ENCODE data around the gene DCX.

DCX gene

DNA sequence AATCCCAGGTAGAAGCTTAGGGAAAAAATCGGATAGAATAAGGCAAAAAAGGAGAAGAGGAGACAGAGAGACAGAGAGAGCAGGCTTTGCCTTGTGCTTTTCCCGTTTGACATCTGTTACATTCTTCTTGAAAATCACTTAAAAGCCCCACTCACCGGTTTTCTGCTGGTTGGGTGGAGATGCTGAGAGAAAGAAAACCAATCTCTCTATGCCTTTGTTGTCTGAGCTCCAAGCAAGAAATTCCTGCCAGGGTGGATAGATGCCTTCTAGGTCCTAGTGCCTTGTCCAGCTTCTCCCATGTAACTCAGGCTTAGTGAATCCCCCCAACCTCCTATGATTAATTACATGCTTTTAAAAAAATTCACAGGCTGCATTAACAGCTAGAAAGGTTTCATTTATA lies at the start of gene DCX:
TSS of gene DCX (minus strand) at position 210 of the 400 bp plus-strand sequence. CDS start 1,794 bp downstream, outside the sequence.
- no peak for DNase-seq

DNA sequence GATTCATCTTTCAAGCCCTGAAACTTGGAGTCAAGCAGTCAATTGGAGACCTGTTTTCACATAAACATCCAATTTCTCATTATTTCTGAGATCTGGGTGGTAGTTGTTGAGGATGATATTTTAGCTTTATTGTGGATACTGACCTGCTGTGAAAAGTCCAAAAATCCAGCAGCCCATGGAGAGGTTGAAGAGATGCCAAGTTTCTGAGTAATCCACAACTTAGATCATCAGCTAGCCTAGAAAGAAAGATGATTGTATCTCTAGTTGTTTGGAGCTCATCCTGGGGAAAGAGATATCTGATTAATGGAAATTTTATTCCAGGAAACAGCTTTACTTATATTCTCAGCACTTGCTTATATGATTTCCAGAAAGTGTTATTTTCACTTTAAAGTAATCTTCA lies 48.6 kb upstream of the DCX start:
- no peak for DNase-seq

DNA sequence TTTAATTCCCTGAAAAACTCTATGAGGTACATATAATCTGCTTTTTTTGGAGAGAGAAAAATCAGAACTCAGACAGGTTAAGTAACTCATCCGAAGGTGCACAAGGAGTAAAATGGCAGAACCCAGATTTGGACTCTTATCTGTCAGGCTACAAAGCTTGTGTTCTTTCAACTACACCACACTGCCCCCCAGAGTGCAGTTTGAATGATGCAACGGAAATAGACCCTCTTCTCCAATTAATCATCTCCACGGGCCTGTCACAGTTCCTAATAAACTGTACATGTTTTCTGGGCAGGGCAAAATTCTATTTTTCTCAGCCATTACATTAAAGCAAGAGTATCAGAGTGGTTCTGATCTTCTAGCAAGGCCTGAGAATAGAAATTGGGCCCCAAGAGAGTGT lies 35.3 kb upstream of the DCX start:
- DNase-seq: no peak

DNA sequence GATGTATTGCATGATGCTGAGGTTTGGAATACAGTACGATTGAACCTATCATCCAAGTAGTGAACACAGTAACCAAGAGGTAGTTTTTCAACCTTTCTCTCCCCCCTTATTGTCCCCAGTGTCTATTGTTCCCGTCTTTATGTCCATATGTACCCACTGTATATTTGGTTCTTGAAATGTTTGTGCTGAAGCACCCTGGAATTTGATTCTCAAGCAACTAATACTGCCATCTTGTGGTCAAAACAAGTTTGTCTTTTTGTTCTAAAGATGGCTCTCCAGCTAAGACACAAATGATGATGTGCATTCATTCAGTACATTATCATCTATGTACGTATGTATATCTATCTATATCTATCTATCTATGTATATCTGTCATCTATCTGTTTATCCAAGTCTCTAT lies 33.5 kb upstream of the DCX start:
- DNase-seq: no peak

DNA sequence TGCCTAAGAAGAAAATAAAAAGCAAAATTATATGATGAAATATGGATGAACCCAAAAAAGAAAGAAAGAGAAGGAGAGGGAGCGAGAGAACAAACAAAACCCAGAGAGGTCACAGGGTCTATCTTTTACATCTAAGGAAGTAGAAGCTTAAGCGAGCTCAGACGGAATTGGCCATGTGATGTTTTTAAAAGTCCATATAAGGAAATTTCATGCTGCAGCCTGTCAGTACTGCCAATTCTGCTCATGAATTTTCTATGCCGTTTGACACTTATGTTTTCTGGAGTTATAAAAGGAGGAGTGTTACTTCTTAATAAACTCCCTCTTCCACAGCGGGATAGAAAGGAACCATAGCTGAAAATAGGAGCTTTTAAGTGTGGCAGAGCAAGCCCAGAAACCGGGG lies 32.9 kb upstream of the DCX start:
- DNase-seq: no peak

DNA sequence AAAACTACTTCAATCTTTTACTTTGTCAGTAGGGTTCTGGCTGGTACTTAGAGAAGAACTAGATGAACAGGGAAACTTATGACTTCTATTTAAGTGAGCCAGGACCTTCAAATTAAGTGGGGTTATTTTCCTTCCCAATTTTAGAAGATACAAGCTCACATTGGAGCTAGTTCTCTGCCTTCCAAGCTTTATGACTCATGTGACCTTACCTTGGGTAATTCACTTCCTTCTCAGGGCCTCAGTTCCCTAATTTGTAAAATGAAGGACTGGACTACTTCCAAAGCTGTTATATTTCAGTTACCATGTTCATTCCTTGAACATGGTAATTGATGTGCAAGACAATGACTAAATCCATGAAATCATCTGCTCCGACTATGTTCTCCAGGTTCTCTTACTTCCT lies 32.0 kb upstream of the DCX start:
- no peak for DNase-seq

DNA sequence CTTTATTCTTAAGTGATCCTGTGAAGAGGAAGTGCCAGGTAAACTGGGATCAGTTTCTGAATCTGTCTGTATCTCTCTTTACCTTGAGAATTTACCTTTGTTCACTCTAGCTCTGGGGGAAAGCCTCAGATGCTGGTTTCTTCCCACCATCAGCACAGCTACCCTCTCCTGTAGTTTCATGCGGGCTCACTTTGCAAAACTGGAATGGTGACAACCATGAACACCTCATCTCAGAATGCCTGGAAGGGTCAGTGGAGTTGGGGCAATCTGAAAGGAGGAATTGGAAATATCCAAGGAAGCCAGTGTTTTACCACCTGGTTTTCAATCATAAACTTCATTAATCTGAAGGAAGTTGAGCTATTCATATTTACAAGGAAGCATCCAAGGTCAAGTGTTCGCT lies 30.8 kb upstream of the DCX start:
- no peak for DNase-seq

DNA sequence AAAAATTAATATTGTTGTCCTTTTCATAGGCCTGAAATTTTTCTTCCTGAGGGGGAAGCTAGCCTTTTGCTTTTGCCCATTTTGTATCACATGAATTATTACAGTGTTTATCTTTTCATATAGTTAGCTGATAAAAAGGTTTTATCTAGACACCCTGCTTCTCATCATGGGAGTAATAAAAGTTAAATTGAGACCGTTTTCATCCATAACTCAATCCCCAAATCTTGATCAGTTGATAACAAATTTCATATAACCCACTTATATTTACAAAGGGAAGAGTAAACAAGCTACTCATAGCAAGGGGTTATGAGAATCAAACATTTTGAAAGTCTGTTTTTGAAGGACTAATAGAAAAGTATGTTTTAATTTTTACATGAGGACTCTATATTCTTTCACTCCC lies 23.5 kb upstream of the DCX start:
- DNase-seq: no peak

DNA sequence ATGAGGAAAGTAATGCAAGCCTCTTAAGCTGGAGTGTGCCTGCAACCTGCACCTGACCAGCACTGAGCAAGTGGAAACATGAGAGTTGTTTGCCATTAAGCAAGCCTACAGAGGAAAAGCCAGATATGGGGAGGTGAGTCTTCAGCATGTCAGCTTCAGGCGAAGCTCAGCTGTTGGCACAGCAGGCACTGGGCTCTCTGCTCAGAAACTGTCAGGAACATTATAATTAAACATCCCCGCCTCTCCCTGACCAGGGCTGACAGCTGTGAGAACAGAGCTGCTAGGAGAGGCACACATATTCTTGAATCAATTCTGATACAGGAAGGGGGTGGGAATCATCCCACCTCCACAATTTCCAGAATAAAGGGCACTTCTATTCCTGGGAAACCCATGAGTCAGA lies 19.0 kb upstream of the DCX start:
- no peak for DNase-seq

DNA sequence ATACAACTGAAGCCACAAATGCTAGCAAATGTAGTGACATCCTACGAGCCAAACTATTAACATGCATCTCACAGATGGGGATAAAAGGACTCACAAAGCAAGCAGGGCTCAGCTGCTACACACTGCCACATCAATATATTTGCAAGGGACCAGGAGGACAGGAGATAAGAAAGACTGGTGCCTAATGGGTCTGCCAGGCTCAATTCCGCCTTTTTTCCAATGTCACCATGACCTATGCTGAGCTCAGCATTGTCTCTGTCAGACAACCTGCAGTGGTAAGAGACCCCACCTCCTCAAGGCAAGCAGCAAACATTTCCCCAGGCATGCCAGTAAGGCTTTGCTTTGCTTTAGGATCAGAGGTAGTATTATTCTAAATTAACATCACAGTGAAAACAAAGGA lies 435 bp downstream of the DCX start:
- no peak for DNase-seq

DNA sequence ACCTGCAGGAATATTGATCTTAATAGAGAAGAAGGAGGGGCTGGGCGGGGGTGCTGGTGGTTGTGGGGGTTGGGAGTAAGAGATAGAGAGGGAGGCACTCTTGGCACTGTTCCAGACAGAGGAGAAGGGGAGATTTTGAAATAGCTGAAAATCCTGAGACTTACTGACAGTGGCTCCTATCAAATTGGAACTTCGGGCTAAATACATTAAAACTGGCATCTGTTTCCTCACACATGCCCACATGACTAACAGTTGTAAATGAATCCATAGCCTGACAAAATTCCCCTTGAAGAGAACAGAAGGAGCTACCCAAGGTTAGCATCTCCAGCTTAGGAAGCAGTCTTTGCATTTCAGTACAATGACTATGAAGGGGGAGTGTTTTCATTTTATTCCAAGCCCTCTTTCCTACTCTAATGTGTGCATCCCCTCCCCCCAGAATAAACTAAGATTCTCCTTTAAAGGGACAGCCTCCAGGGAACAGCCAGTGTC lies 1.4 kb downstream of the DCX start:
- DNase-seq: no peak

DNA sequence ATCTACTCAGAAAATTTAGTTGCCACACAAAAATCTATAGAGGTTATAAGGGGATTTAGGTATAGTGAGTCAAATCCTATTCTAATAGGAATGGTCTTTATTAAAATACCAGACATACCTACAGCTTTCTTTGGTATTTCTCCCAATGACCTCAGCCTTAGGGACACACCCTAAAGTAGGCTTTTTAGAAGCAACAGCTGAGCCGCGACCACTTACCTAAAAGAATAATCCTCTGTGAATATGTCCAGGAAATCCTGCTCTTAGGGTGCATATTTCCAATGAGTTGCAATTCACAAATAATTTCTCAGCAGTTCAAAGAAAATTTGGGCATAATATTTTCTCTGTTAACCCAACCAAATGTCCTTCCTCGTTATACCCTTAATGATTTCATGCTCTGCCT lies 2.7 kb downstream of the DCX start:
- no peak for DNase-seq

DNA sequence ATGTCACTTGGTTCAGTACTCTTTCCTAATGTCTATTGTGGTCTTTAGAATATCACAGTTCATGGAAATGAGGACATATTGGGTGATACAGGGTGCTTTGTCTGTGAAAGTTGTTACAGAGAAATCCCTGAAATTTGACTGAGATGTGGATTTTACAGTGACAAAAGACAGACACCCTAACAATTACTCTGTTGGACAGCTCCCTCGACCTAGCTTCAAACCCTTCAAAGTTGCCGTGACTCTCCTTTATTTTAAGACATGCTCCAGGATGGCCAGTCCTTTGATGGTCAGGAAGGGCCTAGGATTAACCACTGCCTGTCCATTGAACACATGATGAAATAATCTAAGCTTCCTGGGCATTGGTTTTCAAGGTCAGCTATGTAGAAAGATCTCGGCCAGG lies 4.0 kb downstream of the DCX start:
- no peak for DNase-seq

DNA sequence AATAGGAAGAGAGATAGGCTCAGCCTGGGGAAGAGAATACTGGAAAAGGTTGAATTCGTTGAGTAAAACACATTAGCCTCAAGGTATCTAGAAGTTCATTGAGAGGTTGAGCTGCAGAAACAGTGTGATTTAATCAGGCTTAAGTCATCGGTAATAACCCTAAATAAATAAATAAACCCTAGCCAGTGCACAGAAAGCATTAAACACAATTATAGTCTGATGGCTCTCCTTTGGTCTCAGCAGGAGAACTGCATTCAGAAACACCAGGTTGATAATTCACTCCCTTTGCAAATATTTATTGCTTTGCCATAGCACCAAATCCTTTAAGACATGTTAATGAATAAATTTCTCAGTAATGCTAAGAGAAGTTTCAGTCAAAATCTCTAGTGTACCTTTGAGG lies 9.6 kb downstream of the DCX start:
- no peak for DNase-seq

DNA sequence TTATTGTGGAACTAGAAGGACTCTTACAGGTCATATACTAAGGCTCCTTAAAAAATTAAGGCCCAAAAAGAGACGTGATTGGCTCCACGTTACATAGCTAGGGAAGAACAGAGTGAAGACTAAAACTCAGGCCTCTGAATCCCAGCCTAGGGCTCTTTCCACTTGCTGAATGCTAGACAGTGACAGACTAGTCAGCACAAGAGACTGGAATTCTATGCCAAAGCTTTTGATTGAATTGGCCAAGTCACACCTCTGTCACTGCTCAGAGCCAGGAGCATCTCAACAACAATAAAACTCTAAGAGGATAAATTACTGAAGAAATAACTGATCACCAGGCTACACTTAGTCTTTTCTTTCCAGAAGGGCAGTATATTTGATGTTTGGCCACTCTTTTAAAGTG lies 16.8 kb downstream of the DCX start:
- no peak for DNase-seq

DNA sequence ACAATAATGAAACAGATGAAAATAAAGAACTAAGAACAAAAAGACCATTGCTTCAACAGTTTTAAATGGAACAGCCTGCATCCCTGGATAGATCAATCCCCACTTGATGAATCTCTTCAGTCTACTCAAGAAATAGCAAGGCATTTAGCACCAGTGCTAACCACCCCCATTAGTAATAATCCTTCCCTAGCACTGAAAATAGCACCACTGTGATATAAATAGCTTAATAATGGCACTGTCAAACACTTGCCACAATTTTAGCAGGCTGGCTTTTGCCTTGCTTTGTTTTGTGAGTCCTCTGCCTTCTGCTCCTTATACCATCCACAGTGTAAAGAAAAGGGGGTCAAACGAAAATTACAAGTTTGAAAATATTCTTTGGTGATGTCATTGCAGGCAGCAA lies 17.4 kb downstream of the DCX start:
- DNase-seq: no peak

DNA sequence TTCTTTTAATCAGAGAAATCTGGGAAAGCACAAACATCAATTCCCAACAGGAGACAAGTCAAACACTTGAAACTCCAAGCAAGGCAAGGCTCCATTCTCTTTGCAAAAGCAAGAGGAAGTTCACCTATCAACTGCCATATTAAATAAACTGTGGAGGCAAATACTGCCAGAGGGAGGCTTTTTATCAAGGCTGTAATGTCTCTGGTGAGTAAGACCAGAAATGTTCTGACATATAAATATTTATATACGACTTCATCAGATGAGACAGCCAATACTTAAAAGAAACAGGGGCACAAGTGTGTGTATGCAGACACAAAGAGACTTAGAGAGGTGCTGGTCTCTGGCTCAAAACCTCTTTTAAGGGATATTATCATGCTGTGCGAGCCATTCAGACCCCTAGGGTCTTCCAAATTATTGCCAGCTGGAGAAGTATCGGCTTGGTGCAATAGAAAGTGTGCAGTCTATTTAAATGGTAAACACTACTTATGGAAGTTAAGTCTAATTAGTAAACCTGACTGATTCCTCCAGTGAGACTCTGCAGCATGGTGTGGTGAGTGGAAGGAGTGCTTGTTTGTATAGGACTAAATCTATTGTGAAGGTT lies 24.4 kb downstream of the DCX start:
- no peak for DNase-seq

DNA sequence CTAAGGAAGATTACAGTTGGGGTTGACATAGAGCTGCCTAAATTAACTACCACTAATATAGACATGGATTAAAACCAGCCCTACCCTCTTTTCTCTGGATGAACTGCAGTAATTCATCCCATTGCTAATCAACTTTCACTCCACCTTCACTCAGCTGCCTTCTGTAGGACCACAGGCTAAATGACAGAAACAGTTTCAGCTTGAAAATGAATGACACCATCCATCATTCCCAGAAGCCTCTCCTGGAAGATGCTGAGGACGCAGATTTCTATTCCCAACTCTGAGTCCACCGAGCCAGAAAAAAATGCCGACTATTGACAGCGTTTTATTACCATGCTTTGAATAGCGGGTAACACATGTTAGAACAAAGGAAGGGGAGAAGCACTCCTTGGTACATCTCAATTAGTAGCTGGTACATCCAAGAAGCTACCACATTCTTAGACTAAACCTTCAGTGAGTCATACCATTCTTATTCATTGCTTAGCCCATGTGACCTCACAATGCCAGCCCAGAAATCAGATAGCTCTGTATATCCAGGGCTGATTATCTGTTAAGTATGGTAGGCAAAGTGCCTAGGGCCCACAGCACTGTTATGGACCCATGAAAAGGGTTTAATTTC lies 25.3 kb downstream of the DCX start:
- DNase-seq: no peak

DNA sequence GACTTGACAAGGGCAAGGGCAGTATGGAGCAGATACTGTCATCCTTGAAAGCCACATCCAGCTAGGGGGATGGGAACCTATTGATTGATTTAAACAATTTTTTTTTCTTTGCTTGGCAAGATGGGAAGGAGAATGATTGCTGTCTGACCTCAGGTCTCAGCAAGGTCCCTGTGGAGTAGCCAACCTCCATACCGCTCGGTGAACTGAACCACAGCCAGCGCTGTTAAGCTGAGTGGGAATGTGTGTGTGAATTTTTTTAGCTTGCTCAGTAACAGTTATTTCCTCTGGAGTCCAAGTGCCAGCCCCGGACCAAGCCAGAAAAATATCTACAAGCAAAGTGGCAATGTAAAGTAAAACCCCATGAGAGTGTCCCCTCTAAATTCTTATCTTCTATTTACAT lies 25.9 kb downstream of the DCX start:
- DNase-seq: no peak

DNA sequence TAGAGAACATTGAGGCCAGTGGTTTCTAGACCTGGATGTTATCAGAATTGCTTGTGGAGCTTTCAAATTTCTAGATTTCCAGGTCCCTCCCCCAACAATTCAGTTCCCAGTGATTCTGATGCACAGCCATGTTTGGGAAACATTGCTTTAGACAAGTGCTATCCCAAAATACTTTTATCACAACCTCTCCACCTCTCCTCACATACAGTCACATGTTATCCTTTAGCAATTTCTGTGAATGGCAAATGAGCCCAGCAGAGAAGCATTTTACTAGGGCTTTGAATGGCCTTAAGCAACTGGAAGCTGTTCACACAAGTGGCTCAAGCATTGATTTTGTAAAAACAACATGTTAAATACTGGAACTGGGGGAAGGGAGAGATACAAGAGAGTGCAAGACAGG lies 29.7 kb downstream of the DCX start:
- DNase-seq: no peak

DNA sequence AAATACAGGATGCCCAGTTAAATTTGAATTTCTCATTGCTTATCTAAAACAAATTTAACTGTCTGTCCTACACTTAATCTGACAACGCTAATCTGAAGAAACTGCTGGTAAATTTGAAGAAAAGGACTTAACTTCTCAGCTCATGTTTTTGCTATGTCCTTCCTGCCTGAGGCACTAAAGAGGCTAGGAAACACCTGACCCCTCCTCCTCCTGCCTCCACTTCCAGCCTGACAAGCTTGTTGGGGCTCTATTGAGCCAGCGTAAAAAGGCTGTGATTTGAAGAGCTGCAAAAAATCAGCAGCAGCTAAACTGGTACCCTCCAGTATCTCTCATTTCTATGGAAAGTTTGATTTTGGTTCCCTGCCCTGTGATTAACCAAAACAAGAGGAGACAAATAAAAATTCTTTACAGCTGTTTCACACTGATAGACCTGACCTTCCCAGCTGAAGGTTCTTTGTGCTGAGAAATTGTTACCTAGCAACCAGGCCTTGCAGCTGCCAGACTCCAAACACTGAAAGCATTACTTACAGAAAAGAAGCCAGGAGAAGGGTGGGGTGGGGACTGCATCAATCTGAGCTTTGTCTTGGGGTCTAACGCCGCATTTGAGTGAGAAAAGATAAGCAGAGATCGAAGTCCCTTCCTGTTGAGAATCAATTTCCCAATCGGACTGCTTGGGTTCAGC lies 35.0 kb downstream of the DCX start:
- no peak for DNase-seq

DNA sequence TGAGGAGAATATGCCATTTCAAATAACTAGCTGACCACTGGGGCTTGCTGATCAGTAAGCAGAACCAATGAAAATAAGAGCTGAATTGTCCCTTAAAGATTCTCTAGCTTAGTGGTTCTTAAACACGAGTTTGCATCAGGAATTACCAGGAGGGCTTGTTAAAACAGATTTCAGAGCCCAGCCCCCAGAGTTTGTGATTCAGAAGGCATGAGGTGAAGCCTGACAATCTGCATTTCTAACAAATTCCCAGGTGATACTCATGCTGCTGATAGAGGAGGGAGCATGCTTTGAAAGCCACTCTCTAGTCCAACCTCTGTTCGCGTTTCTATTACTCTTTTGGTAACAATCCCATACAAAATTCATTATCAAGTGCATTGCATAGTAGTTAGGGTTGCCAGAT lies 35.5 kb downstream of the DCX start:
- no peak for DNase-seq

DNA sequence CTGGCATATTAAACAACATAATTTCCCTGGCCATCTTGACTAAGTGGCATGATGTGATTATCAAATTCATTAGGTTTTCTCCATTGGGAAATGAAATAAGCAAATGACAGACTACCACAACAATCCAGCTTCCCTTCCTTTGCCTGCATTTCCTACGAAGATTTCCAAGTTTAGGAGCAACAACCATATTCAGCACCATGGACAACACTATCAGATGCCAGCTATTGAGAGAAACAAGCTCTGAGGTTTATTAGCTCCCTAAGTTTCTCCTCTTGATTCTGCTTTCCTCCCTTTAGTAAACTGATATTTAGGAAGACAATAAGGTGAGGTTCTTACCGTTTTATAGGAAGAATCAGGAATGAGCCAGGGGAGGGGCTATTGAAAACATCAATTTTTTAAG lies 36.2 kb downstream of the DCX start:
- no peak for DNase-seq

DNA sequence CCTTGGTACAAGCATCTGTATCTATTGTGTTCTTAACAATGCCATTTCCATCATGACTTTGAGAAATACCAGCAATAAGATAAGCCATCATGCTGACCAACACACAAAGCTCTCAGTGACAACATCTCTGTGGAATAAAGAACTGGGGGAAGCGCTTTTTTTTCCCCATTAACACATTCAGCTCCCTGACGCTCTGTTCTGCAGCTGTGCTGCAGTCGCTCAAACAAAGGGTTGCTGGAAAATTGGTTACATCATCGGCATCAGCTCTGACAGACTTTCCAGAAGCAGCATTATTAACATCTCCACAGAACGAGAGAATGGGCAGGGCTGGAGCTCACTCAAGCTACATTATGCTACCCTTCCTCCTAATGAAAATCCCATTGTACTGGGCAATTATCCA lies 39.9 kb downstream of the DCX start:
- DNase-seq: no peak

Data from activated CD8-positive, alpha-beta memory T cell treated with anti-CD3 and anti-CD28 coated beads, Interleukin-2, amount 50 U/mL, for 4 hours (primary cell).